ENCODE results near the gene CTNNA3. TPM values are rescaled to one million over a fixed set of nuclear protein-coding genes. Genes with fewer than 3 reads are reported as not detected.

CTNNA3 gene
- total and polyA plus RNA-seq, 2 of the 4 experiments (the other 2 are of a cell fraction) = 0.19 to 0.90 TPM

DNA sequence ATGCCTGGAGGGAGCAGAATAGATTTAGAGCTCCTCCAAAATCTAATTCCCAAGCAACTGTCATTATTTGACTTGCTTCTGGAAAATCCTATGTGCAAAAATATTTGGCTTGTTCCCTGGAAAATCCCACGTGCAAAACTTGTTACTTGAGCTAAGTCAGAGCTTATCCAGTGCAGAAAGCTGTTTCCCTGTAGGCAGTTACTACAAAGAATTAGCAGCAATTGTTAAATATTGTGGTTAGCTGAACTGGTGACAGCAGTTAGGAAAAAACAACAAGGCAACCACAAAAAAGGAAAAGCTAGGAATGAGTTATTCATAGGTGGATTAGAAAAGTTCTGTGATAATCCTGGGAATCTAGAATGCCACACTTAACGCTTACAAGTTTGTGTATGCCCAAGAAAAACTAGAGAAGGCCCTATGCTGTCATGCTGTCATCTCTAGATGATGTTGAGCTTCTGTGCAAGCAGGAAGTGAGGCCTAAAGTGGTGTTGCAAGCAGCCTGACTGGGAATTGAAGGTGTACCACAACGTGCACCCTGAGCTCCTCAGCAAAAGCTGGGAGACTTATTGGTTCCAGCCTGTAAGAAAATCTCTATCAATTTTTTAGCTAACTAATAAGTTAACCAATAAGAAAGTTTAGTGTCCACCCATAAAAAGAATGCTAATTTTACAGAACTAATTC, 1508.8 kb downstream of the CTNNA3 start:
- dilution Hi-C loops (cut with HindIII; ENCODE audit: low sequenced_read_pairs, unreplicated experiment) = no loop called here
- no peak overlapping the region for H3K4ac ChIP-seq (ENCODE audit: low read depth, low read length)
- ATAC-seq (ENCODE audit: low read depth) (no peak), DNase-seq (no peak)
- in situ Hi-C loops (cut with MboI; ENCODE audit: low sequenced_read_pairs) = no loop called here
- H3K79me1 ChIP-seq (ENCODE audit: low read depth in 1 of 2, low read length in 2 of 2) = no peaks in the 10 kb centered on the region
- no peak overlapping the region for H2BK20ac ChIP-seq (ENCODE audit: low read depth, low read length)
- intact Hi-C loops (cut with micrococcal nuclease) = loop anchor here (10.0 kb wide), 1 partner anchor 1598 kb away; no protein-coding TSS in a partner anchor
- H3K14ac ChIP-seq (replicated peaks; ENCODE audit: low read depth, low read length) = no peak overlapping the region
- no peak overlapping the region for H4K91ac ChIP-seq (ENCODE audit: insufficient read depth, low read depth, low read length)
- no peak overlapping the region for H2AK5ac ChIP-seq (ENCODE audit: low read depth, low read length)
- H3K18ac ChIP-seq (ENCODE audit: low read depth, low read length) = no peak overlapping the region
- no peak overlapping the region for H2BK120ac ChIP-seq (ENCODE audit: low read depth, low read length)
- H3K9me1 ChIP-seq (ENCODE audit: insufficient read depth, low read length) = no peaks in the 10 kb centered on the region
- no peak overlapping the region for H2AFZ ChIP-seq (replicated peaks; ENCODE audit: low read length, poor library complexity)
- no peak overlapping the region for H4K5ac ChIP-seq (ENCODE audit: low read depth, low read length)
- no peak for TF ChIP-seq MAFK (IDR thresholded peaks at IDR 0.05; ENCODE audit: low read depth, low read length)
- TF ChIP-seq CTCF (conservative IDR thresholded peaks at IDR 0.05; ENCODE audit: low read depth, low read length) = no peak
- no peak for TF ChIP-seq MAZ (IDR thresholded peaks at IDR 0.05; ENCODE audit: borderline replicate concordance, low read depth, low read length)
- TF ChIP-seq RAD21 (IDR thresholded peaks at IDR 0.05; ENCODE audit: low read length) = no peak
- no peak for TF ChIP-seq FOS (IDR thresholded peaks at IDR 0.05; ENCODE audit: low read depth, low read length)
- TF ChIP-seq, protein P1, sequence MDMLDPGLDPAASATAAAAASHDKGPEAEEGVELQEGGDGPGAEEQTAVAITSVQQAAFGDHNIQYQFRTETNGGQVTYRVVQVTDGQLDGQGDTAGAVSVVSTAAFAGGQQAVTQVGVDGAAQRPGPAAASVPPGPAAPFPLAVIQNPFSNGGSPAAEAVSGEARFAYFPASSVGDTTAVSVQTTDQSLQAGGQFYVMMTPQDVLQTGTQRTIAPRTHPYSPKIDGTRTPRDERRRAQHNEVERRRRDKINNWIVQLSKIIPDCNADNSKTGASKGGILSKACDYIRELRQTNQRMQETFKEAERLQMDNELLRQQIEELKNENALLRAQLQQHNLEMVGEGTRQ (IDR thresholded peaks at IDR 0.05; ENCODE audit: low read depth, low read length) = no peak
- TF ChIP-seq RCOR1 (IDR thresholded peaks at IDR 0.05; ENCODE audit: insufficient replicate concordance, low read length) = no peak
- no peak for TF ChIP-seq CHD1 (IDR thresholded peaks at IDR 0.05; ENCODE audit: low read depth, low read length)
- no peak for TF ChIP-seq RFX5 (IDR thresholded peaks at IDR 0.05; ENCODE audit: low read depth, low read length)
- TF ChIP-seq MXI1 (IDR thresholded peaks at IDR 0.05; ENCODE audit: borderline replicate concordance, low read depth, low read length) = no peak
- TF ChIP-seq POLR2A (IDR thresholded peaks at IDR 0.05; ENCODE audit: low read depth, low read length) = no peak
- TF ChIP-seq ELK1 (IDR thresholded peaks at IDR 0.05; ENCODE audit: borderline replicate concordance, low read depth, low read length) = no peak
- no peak for TF ChIP-seq CEBPB (IDR thresholded peaks at IDR 0.05; ENCODE audit: low read depth, low read length)
- TF ChIP-seq NFE2L2 (IDR thresholded peaks at IDR 0.05; ENCODE audit: low read depth, low read length) = no peak
- H3K23ac ChIP-seq (ENCODE audit: low read depth, low read length) = no peak overlapping the region
- no peaks in the 10 kb centered on the region for H3K9me3 ChIP-seq (ENCODE audit: control insufficient read depth, insufficient read depth, low read length)
- H3K56ac ChIP-seq (ENCODE audit: extremely low read depth, insufficient read depth, low read length) = no peak overlapping the region
- no peak overlapping the region for H2BK5ac ChIP-seq (ENCODE audit: low read depth, low read length, poor library complexity, severe bottlenecking)
- POLR2A ChIA-PET (ENCODE audit: unreplicated experiment) = interaction anchor here (0.6 kb wide), 1 partner anchor 785 kb away, joined by 14 read pairs; no protein-coding TSS in a partner anchor
- H3K4me2 ChIP-seq (ENCODE audit: low read depth, low read length) = no peak overlapping the region
- H4K8ac ChIP-seq (ENCODE audit: low read depth in 2 of 2, low read length in 2 of 2) = no peak overlapping the region
- no peak overlapping the region for H2BK15ac ChIP-seq (ENCODE audit: low read depth, low read length)
- H3K4me1 ChIP-seq (ENCODE audit: control insufficient read depth, insufficient read depth, low read length) = no peaks in the 10 kb centered on the region
- no peaks in the 10 kb centered on the region for H3K27me3 ChIP-seq (ENCODE audit: control insufficient read depth, insufficient read depth, low read length)
- H3K4me3 ChIP-seq (ENCODE audit: insufficient read depth, low read depth, low read length) = no peak overlapping the region
- no peaks in the 10 kb centered on the region for H3K36me3 ChIP-seq (ENCODE audit: control insufficient read depth, insufficient read depth, low read length)
- no peak overlapping the region for H2AK9ac ChIP-seq (replicated peaks; ENCODE audit: low read depth, low read length, poor library complexity)
- H4K20me1 ChIP-seq (ENCODE audit: insufficient read depth, low read length) = no peaks in the 10 kb centered on the region
- H3K27ac ChIP-seq (ENCODE audit: insufficient read depth, low read length) = no peak overlapping the region
- H3K9ac ChIP-seq (ENCODE audit: low read depth, low read length) = no peak overlapping the region
- WGBS, 2 experiments (ENCODE audit: extremely low coverage in 2 of 2, insufficient read length in 1 of 2) = 40% methylated on average over 1 of the region's 3 CpGs; no CpG with 5 or more reads in 1 of the 2 experiments
- BruUV-seq (replicated peaks) = no TSS peak
- CTCF ChIA-PET = no interaction called here
